NCI-H2227 treated with DMSO at 0.1 percent for 48 hours (cell line): Measurements from ENCODE around the gene ATG16L1.

Source experiments
- DNase-seq: peaks from one replicate; lab custom pipeline; 2025; lab: John Stamatoyannopoulos, UW

ATG16L1 gene

GRCh38 chr2:233251306-233252116, at the start of gene ATG16L1:
ATG16L1 (plus strand) TSS chr2:233251673; CDS start chr2:233251828, 155 bp downstream.
- peak; percentile 96 for DNase-seq

GRCh38 chr2:233202531-233202944, 48.9 kb upstream of the ATG16L1 start:
- DNase-seq, result no peak

GRCh38 chr2:233203060-233203459, 48.4 kb upstream of the ATG16L1 start:
- DNase-seq, result no peak

GRCh38 chr2:233204286-233204936, 47.1 kb upstream of the ATG16L1 start:
- DNase-seq, result no peak

- DNase-seq, result no peak
Measured at GRCh38 chr2:233208382-233209116, 42.9 kb upstream of the ATG16L1 start.

- DNase-seq, result no peak
Measured at GRCh38 chr2:233209117-233209532, 42.3 kb upstream of the ATG16L1 start.

- DNase-seq, result peak; percentile 66
Measured at GRCh38 chr2:233209533-233210171, 41.8 kb upstream of the ATG16L1 start.

- DNase-seq, result no peak
Measured at GRCh38 chr2:233210281-233210680, 41.2 kb upstream of the ATG16L1 start.

- DNase-seq, result no peak
Measured at GRCh38 chr2:233210843-233211547, 40.5 kb upstream of the ATG16L1 start.

GRCh38 chr2:233211548-233211895, 40.0 kb upstream of the ATG16L1 start:
- DNase-seq, result no peak

GRCh38 chr2:233213011-233213410, 38.5 kb upstream of the ATG16L1 start:
- no peak for DNase-seq

GRCh38 chr2:233213975-233214374, 37.5 kb upstream of the ATG16L1 start:
- no peak for DNase-seq

- no peak for DNase-seq
Measured at GRCh38 chr2:233217892-233218377, 33.5 kb upstream of the ATG16L1 start.

- no peak for DNase-seq
Measured at GRCh38 chr2:233218836-233219235, 32.6 kb upstream of the ATG16L1 start.

- DNase-seq, result no peak
Measured at GRCh38 chr2:233219848-233220247, 31.6 kb upstream of the ATG16L1 start.

- no peak for DNase-seq
Measured at GRCh38 chr2:233221378-233222063, 30.0 kb upstream of the ATG16L1 start.

- DNase-seq, result no peak
Measured at GRCh38 chr2:233223059-233223894, 28.2 kb upstream of the ATG16L1 start.

GRCh38 chr2:233225230-233226068, 26.0 kb upstream of the ATG16L1 start:
- no peak for DNase-seq

GRCh38 chr2:233226511-233227031, 24.9 kb upstream of the ATG16L1 start:
- no peak for DNase-seq
